NCI-H82 treated with DMSO at 0.1 percent for 48 hours (cell line): ENCODE results near the gene PAIP2B.

Experiments
- DNase-seq: peaks from one replicate; lab custom pipeline; 2025; ENCODE audit not compliant: unreplicated experiment; lab: John Stamatoyannopoulos, UW

PAIP2B gene

DNA sequence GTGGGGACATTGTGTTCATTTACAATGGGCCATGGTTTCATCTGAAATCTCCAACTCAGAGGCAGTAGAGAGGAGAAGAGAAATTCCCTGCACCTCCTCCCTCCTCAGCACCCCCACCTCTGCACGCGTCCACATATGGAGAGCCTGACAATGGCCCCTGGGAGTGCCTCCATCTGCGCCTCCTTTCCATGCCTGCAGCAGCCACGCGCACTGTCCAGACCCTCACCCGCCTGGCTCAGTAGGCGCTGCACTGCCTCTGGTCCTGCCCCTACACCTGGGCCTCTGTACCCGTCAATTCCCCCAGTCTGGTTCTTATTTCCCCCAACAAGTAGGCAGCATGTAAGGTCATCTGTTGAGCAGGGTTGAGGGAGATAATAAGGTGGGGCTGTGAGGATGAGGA, 72.6 kb downstream of the PAIP2B start:
- no peak for DNase-seq

DNA sequence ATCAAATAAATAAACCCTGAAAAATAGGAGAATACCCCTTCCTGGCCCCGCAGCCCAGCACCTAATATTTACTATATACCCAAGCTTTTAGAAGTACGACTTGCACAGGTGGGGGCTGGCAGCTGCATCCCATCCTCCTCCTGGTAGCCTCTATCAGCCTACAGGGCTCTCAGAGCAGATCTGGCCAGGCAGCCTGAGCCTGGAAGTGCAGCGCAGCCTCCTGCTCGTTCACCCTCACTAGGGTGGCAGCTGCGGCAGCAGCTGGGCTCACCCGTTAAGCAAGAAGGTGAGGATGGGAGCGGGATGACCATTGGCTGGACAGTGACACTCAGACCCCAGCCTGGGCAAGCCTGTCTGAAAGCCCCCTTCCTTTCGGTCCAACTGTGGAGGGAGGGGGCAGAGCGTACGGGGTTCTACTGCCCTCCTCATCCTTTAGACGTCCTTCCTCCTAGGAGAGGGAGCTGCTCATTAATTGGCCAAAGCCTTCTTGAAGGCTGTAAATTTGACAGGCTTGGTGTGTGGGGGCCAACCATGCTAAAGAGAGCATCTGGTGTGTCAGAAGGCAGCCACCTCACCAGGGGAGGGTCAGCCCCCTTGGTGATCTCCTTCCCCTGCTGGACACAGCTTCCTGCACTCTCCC, 73.2 kb downstream of the PAIP2B start:
- DNase-seq, result no peak

DNA sequence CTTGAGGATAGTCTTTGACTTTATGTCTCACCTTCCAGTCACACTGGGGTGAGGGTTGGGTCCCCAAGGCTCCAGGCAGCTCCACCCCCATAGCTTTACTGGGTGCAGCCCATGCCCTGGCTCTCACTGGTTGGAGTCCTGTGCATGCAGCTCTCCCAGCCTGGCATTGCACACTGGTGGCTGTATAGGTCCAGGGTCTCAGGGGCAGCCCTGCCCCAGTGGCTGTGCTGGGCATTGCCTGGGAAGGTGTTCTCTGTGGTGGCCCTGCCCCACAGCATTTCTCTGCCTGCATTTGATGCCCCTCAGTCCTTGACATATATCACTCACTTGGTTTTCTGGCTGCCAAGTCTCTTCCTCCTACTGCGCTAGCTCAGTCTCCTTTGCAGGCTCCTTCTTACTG, 75.3 kb downstream of the PAIP2B start:
- no peak for DNase-seq

DNA sequence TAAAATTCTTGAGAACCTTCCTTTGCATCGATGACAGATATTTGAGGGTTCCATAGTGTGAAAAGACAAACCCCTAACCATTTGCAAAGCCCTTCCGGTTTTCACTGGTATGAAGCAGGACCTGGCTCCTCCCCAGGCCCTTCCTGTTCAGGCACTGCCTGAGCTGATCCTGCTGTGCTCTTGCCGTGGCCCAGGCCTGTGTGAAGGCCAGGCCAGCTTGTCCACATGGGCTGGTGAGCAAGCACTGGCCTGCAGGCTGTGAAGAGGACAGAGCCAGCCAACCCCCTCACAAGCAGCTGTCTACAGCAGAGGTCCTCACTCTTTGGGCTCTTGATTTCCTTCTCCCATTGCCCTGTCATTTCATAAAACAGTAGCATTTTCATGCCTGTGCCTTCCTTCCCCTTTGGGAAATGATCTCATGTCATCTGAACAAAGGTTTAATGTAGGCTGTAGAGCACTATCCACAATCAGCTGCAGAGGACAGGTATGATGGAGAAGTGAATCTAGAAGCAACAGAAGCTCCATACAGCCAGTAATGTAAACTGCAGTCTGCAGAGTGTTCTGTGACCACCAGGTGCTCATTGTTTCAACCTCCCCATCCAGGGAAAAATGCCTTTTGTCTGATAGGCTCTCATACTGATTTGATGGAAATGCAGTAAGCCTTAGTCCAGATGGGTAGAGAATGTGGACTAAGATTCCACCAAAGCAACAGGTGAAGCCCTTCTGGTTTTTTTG, 76.7 kb downstream of the PAIP2B start:
- DNase-seq, result no peak

DNA sequence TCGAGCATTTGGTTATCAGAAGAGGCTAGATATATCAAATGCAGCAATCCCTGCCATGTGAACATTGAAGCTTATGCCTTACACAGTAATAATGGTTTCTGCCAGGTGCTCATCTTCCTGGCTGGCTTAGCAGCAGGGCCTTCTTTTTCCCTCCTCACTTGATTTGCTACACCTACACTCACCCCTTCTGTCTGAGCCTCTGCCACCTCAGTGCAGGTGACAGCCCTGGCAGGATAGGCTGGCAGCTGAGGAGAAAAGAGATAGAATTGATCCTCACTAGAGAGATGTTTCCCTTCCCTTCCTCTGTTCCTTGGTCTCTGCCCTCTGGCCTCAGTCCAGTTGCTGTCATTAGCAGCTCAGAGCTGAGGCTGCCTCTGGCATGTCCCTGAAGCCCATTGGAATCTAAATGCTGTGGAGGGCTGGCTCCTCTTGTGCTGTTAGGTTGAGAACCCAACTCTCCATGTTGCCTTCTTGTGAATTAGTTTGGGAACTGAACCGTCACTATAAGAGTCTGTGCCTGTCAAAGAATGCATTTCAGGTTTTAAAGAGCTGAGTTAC, 78.3 kb downstream of the PAIP2B start:
- no peak for DNase-seq

DNA sequence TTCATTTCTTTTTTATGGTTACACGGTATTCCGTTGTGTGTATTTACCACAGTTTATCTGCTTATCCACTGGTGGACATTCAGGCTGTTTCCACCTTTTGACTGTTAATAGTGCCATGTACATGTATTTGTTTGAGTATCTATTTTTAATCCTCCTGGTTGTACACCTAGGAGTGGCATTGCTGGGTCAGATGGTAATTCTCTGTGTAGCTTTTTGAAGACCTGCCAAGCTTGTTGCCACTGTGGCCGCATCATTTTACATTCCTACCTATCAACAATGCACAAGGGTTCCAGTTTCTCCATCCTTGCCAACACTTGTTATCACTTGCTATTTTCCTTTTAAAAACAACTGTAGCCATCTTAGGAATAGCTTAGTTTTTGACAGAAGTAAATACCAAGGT, 83.1 kb downstream of the PAIP2B start:
- no peak for DNase-seq

DNA sequence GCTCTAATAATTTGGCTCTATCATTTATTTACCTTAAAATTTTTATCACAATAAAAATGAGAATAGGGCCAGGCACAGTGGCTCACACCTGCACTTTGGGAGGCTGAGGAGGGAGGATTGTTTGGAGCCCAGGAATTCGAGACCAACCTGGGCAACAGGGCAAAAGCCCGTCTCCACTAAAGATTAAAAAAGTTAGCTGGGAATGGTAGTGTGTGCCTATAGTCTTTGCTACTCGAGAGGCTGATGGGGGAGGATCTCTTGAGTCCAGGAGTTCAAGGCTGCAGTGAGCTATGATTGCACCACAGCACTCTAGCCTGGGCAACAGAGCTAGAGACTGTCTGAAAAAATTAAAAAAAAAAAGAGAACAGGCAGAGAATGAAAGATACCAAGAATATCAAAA, 90.7 kb downstream of the PAIP2B start:
- no peak for DNase-seq

DNA sequence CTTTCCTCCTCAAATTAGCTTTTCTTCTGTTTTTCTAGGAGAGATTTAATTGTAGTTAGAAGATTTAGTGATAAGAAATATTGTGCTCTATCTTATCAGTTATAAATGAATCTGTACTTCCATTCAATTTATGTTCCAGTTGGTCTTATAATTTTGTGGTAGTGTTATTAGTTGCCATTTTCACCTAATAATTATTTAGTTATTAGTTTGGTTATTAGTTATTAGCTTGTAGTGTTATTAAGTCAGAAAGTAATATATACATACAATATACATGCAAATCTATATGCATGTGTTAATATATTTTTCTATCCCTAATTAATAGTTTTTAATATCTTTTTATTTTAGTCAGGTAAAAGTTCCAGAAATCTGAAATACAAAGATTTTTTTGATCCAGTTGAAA, 93.3 kb downstream of the PAIP2B start:
- no peak for DNase-seq
